OCI-LY3 (cell line): Measurements from ENCODE around the gene SMIM36.
"Not testable (repeated sequence)": the region's sequence is repeated elsewhere in the genome, so short reads cannot be mapped to it uniquely, and the experiment has no call there.

ENCODE experiments used
- H2AFZ ChIP-seq: fragments of 200-600, 300-600 bp; shearing (Covaris generic); 2 replicates; pipeline ENCODE4 v1.6.0; 2014; ENCODE audit warnings: antibody characterized with exemption, low read depth, low read length
- H3K27ac ChIP-seq: fragments of 200-600, 300-600 bp; sonication (generic); 2 replicates; pipeline ENCODE4 v1.5.1; 2014; ENCODE audit warnings: mild to moderate bottlenecking, low read length, moderate library complexity, mixed read lengths
- H3K27me3 ChIP-seq: fragments of 200-600, 300-600 bp; sonication (generic); 2 replicates; pipeline ENCODE4 v1.6.1; 2014; ENCODE audit warnings: low read depth, low read length, mixed read lengths
- H3K36me3 ChIP-seq: fragments of 200-600, 300-600 bp; sonication (generic); replicated peaks from 2 replicates; pipeline ENCODE3; 2014; ENCODE audit warnings: low read depth, low read length, mixed read lengths
- H3K4me1 ChIP-seq: fragments of 300-600, 200-600 bp; sonication (generic); 2 replicates; pipeline ENCODE4 v1.6.1; 2014; ENCODE audit warnings: low read length, mixed read lengths
- H3K4me2 ChIP-seq: fragments of 200-600, 300-600 bp; sonication (generic); 2 replicates; pipeline ENCODE4 v1.6.1; 2014; ENCODE audit warnings: low read length, mixed read lengths
- H3K4me3 ChIP-seq: fragments of 300-600, 200-600 bp; sonication (generic); 2 replicates; pipeline ENCODE4 v1.5.1; 2014; ENCODE audit warnings: antibody characterized with exemption, mild to moderate bottlenecking, low read length, moderate library complexity
- H3K79me2 ChIP-seq: fragments of 300-600, 200-600 bp; shearing (Covaris generic); 2 replicates; pipeline ENCODE4 v1.6.1; 2014; ENCODE audit warnings: mild to moderate bottlenecking, low read length, mixed read lengths
- H3K9ac ChIP-seq: fragments of 300-600, 200-600 bp; shearing (Covaris generic); 2 replicates; pipeline ENCODE4 v1.6.0; 2014; ENCODE audit warnings: mild to moderate bottlenecking, low read length, moderate library complexity
- H3K9me3 ChIP-seq: fragments of 200-600, 300-600 bp; shearing (Covaris generic); 2 replicates; pipeline ENCODE4 v1.6.1; 2014; ENCODE audit warnings: low read length, mixed read lengths; ENCODE audit not compliant: insufficient read depth
- H4K20me1 ChIP-seq: fragments of 200-600, 300-600 bp; sonication (generic); 2 replicates; pipeline ENCODE4 v1.6.1; 2016; ENCODE audit warnings: low read length, mixed read lengths; ENCODE audit not compliant: insufficient read depth
- CTCF ChIP-seq: fragments of 200-600, 300-600 bp; sonication (generic); IDR thresholded peaks from 2 replicates; pipeline ENCODE4 v1.5.1; 2014; ENCODE audit warnings: antibody characterized with exemption, low read length, low read depth
- EZH2phosphoT487 ChIP-seq: fragments of 200-600 bp; shearing (Covaris generic); IDR thresholded peaks from 2 replicates; pipeline ENCODE4 v1.6.1; 2018; ENCODE audit warnings: antibody characterized with exemption, mixed run types, low read depth

SMIM36 gene

GRCh38 chr17:55409030-55409800 is 102.0 kb downstream of the SMIM36 start:
- H2AFZ ChIP-seq: no peak overlapping the region
- TF ChIP-seq EZH2phosphoT487 (no peak), CTCF (no peak)
- H3K79me2 ChIP-seq: 0 out of 2 replicates have a peak, but pooled peaks cover 4% of the 10 kb centered on the region
- H3K4me1 ChIP-seq: no peaks in the 10 kb centered on the region
- no peak overlapping the region for H3K27ac ChIP-seq
- H3K9ac ChIP-seq: no peak overlapping the region
- H3K36me3 ChIP-seq: peaks cover 75% of the 10 kb centered on the region
- no peak overlapping the region for H3K4me3 ChIP-seq
- no peaks in the 10 kb centered on the region for H3K27me3 ChIP-seq
- H3K9me3 ChIP-seq: no peaks in the 10 kb centered on the region
- peaks cover 9% of the 10 kb centered on the region; the same call in 1 of the 2 replicates for H4K20me1 ChIP-seq
- no peak overlapping the region for H3K4me2 ChIP-seq

- H3K9ac ChIP-seq: no peak overlapping the region
- H3K27me3 ChIP-seq: no peaks in the 10 kb centered on the region
- H4K20me1 ChIP-seq: 0 out of 2 replicates have a peak, but pooled peaks cover 4% of the 10 kb centered on the region
These were observed 103.3 kb downstream of the SMIM36 start for GRCh38 chr17:55407641-55408566.

GRCh38 chr17:55405600-55405999 is 105.7 kb downstream of the SMIM36 start:
- Histone ChIP-seq H2AFZ (no peak overlapping the region), H3K27me3 (no peaks in the 10 kb centered on the region), H4K20me1 (0 out of 2 replicates have a peak, but pooled peaks cover 4% of the 10 kb centered on the region), H3K36me3 (peaks cover 69% of the 10 kb centered on the region), H3K27ac (no peak overlapping the region), H3K4me3 (no peak overlapping the region), H3K4me2 (no peak overlapping the region), H3K79me2 (no peaks in the 10 kb centered on the region), H3K9me3 (no peaks in the 10 kb centered on the region), H3K4me1 (no peaks in the 10 kb centered on the region), H3K9ac (no peak overlapping the region)
- TF ChIP-seq CTCF (no peak), EZH2phosphoT487 (no peak)

More at GRCh38 chr17:55407641-55408566, 103.3 kb downstream of the SMIM36 start:
- Histone ChIP-seq H3K4me1 (no peaks in the 10 kb centered on the region), H2AFZ (no peak overlapping the region), H3K36me3 (peaks cover 71% of the 10 kb centered on the region), H3K4me2 (no peak overlapping the region), H3K27ac (no peak overlapping the region), H3K4me3 (no peak overlapping the region), H3K79me2 (no peaks in the 10 kb centered on the region), H3K9me3 (no peaks in the 10 kb centered on the region)
- TF ChIP-seq CTCF (no peak), EZH2phosphoT487 (no peak)

- H3K4me3 ChIP-seq, H3K4me1 ChIP-seq, H3K4me2 ChIP-seq, H3K9me3 ChIP-seq, H3K9ac ChIP-seq, H3K27ac ChIP-seq, H4K20me1 ChIP-seq, H3K27me3 ChIP-seq, H3K79me2 ChIP-seq, H2AFZ ChIP-seq: not testable (repeated sequence)
- H3K36me3 ChIP-seq: peaks cover 68% of the 10 kb centered on the region
These were observed 107.1 kb downstream of the SMIM36 start for GRCh38 chr17:55404197-55404596.
